ENCODE data around the gene TMEM231.
"Not testable (repeated sequence)": the region's sequence is repeated elsewhere in the genome, so short reads cannot be mapped to it uniquely, and the experiment has no call there.

TMEM231 gene

GRCh38 chr16:75532142-75532765, 23.8 kb downstream of the TMEM231 start:
- Mint-ChIP-seq H3K9me3 (no peaks in the 10 kb centered on the region), H3K27ac (no peak overlapping the region), H3K27me3 (ENCODE audit: low read depth) (no peaks in the 10 kb centered on the region), H3K36me3 (ENCODE audit: low read depth) (no peaks in the 10 kb centered on the region), H3K4me1 (ENCODE audit: low read depth) (no peaks in the 10 kb centered on the region), H3K4me3 (no peak overlapping the region)
- DNase-seq (ENCODE audit: low spot score) = no peak

- Mint-ChIP-seq H3K9me3 (no peaks in the 10 kb centered on the region), H3K4me3 (no peak overlapping the region)
Measured at GRCh38 chr16:75529959-75530358, 26.1 kb downstream of the TMEM231 start.

GRCh38 chr16:75529056-75529905, 26.8 kb downstream of the TMEM231 start:
- no peaks in the 10 kb centered on the region for H3K4me1 Mint-ChIP-seq (ENCODE audit: low read depth)
- no peak overlapping the region for H3K4me3 Mint-ChIP-seq
- DNase-seq (ENCODE audit: low spot score) = no peak
- no peaks in the 10 kb centered on the region for H3K9me3 Mint-ChIP-seq
- H3K27me3 Mint-ChIP-seq (ENCODE audit: low read depth) = no peaks in the 10 kb centered on the region
- H3K36me3 Mint-ChIP-seq (ENCODE audit: low read depth) = no peaks in the 10 kb centered on the region
- no peak overlapping the region for H3K27ac Mint-ChIP-seq

More at GRCh38 chr16:75529959-75530358, 26.1 kb downstream of the TMEM231 start:
- no peaks in the 10 kb centered on the region for H3K36me3 Mint-ChIP-seq (ENCODE audit: low read depth)
- no peaks in the 10 kb centered on the region for H3K4me1 Mint-ChIP-seq (ENCODE audit: low read depth)
- DNase-seq (ENCODE audit: low spot score) = no peak
- no peak overlapping the region for H3K27ac Mint-ChIP-seq
- no peaks in the 10 kb centered on the region for H3K27me3 Mint-ChIP-seq (ENCODE audit: low read depth)

- Mint-ChIP-seq H3K4me3 (no peak overlapping the region), H3K27me3 (ENCODE audit: low read depth) (no peaks in the 10 kb centered on the region), H3K4me1 (ENCODE audit: low read depth) (no peaks in the 10 kb centered on the region), H3K27ac (no peak overlapping the region), H3K36me3 (ENCODE audit: low read depth) (no peaks in the 10 kb centered on the region), H3K9me3 (no peaks in the 10 kb centered on the region)
- DNase-seq (ENCODE audit: low spot score) = no peak
Measured at GRCh38 chr16:75527825-75528299, 28.2 kb downstream of the TMEM231 start.

- Mint-ChIP-seq H3K4me1 (ENCODE audit: low read depth) (no peaks in the 10 kb centered on the region), H3K27ac (no peak overlapping the region)
Measured at GRCh38 chr16:75526032-75526790, 29.8 kb downstream of the TMEM231 start.

GRCh38 chr16:75519175-75519574, 36.9 kb downstream of the TMEM231 start:
- Mint-ChIP-seq H3K27ac (no peak overlapping the region), H3K4me1 (ENCODE audit: low read depth) (peaks cover 7% of the 10 kb centered on the region), H3K36me3 (ENCODE audit: low read depth) (no peaks in the 10 kb centered on the region), H3K9me3 (no peaks in the 10 kb centered on the region), H3K27me3 (ENCODE audit: low read depth) (peaks cover 3% of the 10 kb centered on the region), H3K4me3 (no peak overlapping the region)
- DNase-seq (ENCODE audit: low spot score) = no peak

More at GRCh38 chr16:75526032-75526790, 29.8 kb downstream of the TMEM231 start:
- no peak for DNase-seq (ENCODE audit: low spot score)
- H3K36me3 Mint-ChIP-seq (ENCODE audit: low read depth) = no peaks in the 10 kb centered on the region
- peaks cover 3% of the 10 kb centered on the region for H3K27me3 Mint-ChIP-seq (ENCODE audit: low read depth)
- no peak overlapping the region for H3K4me3 Mint-ChIP-seq
- H3K9me3 Mint-ChIP-seq = no peaks in the 10 kb centered on the region

- Mint-ChIP-seq H3K27ac (peak overlapping the region; percentile 55), H3K4me3 (peak overlapping the region; percentile 72)
- not testable (repeated sequence) for H3K36me3 Mint-ChIP-seq (ENCODE audit: low read depth); H3K9me3 Mint-ChIP-seq; H3K4me1 Mint-ChIP-seq (ENCODE audit: low read depth); H3K27me3 Mint-ChIP-seq (ENCODE audit: low read depth)
- peak; percentile 13 for DNase-seq (ENCODE audit: low spot score)
Measured at GRCh38 chr16:75516189-75516966, 39.7 kb downstream of the TMEM231 start.

- Mint-ChIP-seq H3K36me3 (ENCODE audit: low read depth) (no peaks in the 10 kb centered on the region), H3K4me1 (ENCODE audit: low read depth) (peaks cover 7% of the 10 kb centered on the region), H3K27me3 (ENCODE audit: low read depth) (no peaks in the 10 kb centered on the region), H3K4me3 (no peak overlapping the region), H3K9me3 (no peaks in the 10 kb centered on the region), H3K27ac (no peak overlapping the region)
- no peak for DNase-seq (ENCODE audit: low spot score)
Measured at GRCh38 chr16:75514296-75514695, 41.8 kb downstream of the TMEM231 start.

- peaks cover 12% of the 10 kb centered on the region for H3K27me3 Mint-ChIP-seq (ENCODE audit: low read depth)
- H3K36me3 Mint-ChIP-seq (ENCODE audit: low read depth) = no peaks in the 10 kb centered on the region
- H3K4me1 Mint-ChIP-seq (ENCODE audit: low read depth) = no peaks in the 10 kb centered on the region
- H3K27ac Mint-ChIP-seq = no peak overlapping the region
- H3K9me3 Mint-ChIP-seq = no peaks in the 10 kb centered on the region
- DNase-seq (ENCODE audit: low spot score) = no peak
- H3K4me3 Mint-ChIP-seq = no peak overlapping the region
Measured at GRCh38 chr16:75506574-75506973, 49.5 kb downstream of the TMEM231 start.

GRCh38 chr16:75506107-75506506, 49.9 kb downstream of the TMEM231 start:
- no peaks in the 10 kb centered on the region for H3K4me1 Mint-ChIP-seq (ENCODE audit: low read depth)
- no peak overlapping the region for H3K4me3 Mint-ChIP-seq
- no peak for DNase-seq (ENCODE audit: low spot score)
- no peaks in the 10 kb centered on the region for H3K9me3 Mint-ChIP-seq
- no peaks in the 10 kb centered on the region for H3K36me3 Mint-ChIP-seq (ENCODE audit: low read depth)
- peaks cover 12% of the 10 kb centered on the region for H3K27me3 Mint-ChIP-seq (ENCODE audit: low read depth)
- no peak overlapping the region for H3K27ac Mint-ChIP-seq

- no peaks in the 10 kb centered on the region for H3K4me1 Mint-ChIP-seq (ENCODE audit: low read depth)
- H3K9me3 Mint-ChIP-seq = no peaks in the 10 kb centered on the region
- DNase-seq (ENCODE audit: low spot score) = no peak
- H3K4me3 Mint-ChIP-seq = no peak overlapping the region
- H3K27ac Mint-ChIP-seq = no peak overlapping the region
- no peaks in the 10 kb centered on the region for H3K36me3 Mint-ChIP-seq (ENCODE audit: low read depth)
- peaks cover 14% of the 10 kb centered on the region for H3K27me3 Mint-ChIP-seq (ENCODE audit: low read depth)
Measured at GRCh38 chr16:75503801-75504200, 52.3 kb downstream of the TMEM231 start.

- Mint-ChIP-seq H3K36me3 (ENCODE audit: low read depth) (no peaks in the 10 kb centered on the region), H3K27me3 (ENCODE audit: low read depth) (peaks cover 10% of the 10 kb centered on the region), H3K4me1 (ENCODE audit: low read depth) (no peaks in the 10 kb centered on the region), H3K4me3 (no peak overlapping the region), H3K27ac (no peak overlapping the region), H3K9me3 (no peaks in the 10 kb centered on the region)
- no peak for DNase-seq (ENCODE audit: low spot score)
Measured at GRCh38 chr16:75502916-75503605, 53.0 kb downstream of the TMEM231 start.

- not testable (repeated sequence) for H3K4me1 Mint-ChIP-seq (ENCODE audit: low read depth); DNase-seq (ENCODE audit: low spot score); H3K36me3 Mint-ChIP-seq (ENCODE audit: low read depth); H3K27ac Mint-ChIP-seq; H3K9me3 Mint-ChIP-seq; H3K27me3 Mint-ChIP-seq (ENCODE audit: low read depth); H3K4me3 Mint-ChIP-seq
Measured at GRCh38 chr16:75501820-75502219, 54.2 kb downstream of the TMEM231 start.
